B cell (primary cell): ENCODE results near the gene ZBTB44. TPM values are rescaled to one million over a fixed set of nuclear protein-coding genes. Genes with fewer than 3 reads are reported as not detected.

ENCODE experiments used
- ATAC-seq: fragments of 200-7000 bp; cut with Tn5 transposase; one replicate; pipeline ENCODE4 v1.10.0; 2021; ENCODE audit warnings: low read depth, mild to moderate bottlenecking, moderate number of reproducible peaks, moderate library complexity
- CTCF ChIA-PET: fragments of 350-600 bp; sonication (Branson Sonifier 250); formaldehyde crosslinking; loops from one replicate; lab custom pipeline; 2021; ENCODE audit warnings: antibody characterized with exemption, inconsistent platforms; lab: Charles Lee
- POLR2A ChIA-PET: fragments of 350-600 bp; sonication (Branson Sonifier 250); formaldehyde crosslinking; loops from one replicate; lab custom pipeline; 2021; ENCODE audit warnings: antibody characterized with exemption; lab: Charles Lee
- DNase-seq: peaks from one replicate; pipeline ENCODE4 v3.0.0; 2013
- H2AFZ ChIP-seq: 2 replicates; pipeline ENCODE4 v1.6.1; 2012; ENCODE audit warnings: mild to moderate bottlenecking, low read depth, low read length; ENCODE audit not compliant: insufficient read depth, poor library complexity, severe bottlenecking
- H3K27ac ChIP-seq, 2 donors: 1 replicate in 1 of 2; 2 replicates in 1 of 2; pipeline ENCODE4 v1.5.1; 2012 to 2013; ENCODE audit warnings: low read length in 2 of 2, mild to moderate bottlenecking in 2 of 2, moderate library complexity in 1 of 2
- H3K27me3 ChIP-seq, 4 experiments: fragments of 200-600 bp in 1 of 4; sonication (generic) in 1 of 4; replicated peaks in 1 of 4; 1 replicate in 2 of 4; 2 replicates in 2 of 4; pipeline versions ENCODE4 v1.6.1 to v1.7.0; 2013 to 2016; ENCODE audit warnings: low read length in 3 of 4, mild to moderate bottlenecking in 2 of 4, mixed read lengths in 1 of 4, moderate library complexity in 1 of 4; ENCODE audit not compliant: insufficient read depth in 4 of 4, control insufficient read depth in 3 of 4; ENCODE audit errors: control extremely low read depth in 1 of 4
- H3K36me3 ChIP-seq, 2 experiments: replicated peaks in 1 of 2; 1 replicate in 1 of 2; 2 replicates in 1 of 2; pipeline versions ENCODE4 v1.6.1 to v1.7.1; 2013; ENCODE audit warnings: low read length in 1 of 2; ENCODE audit not compliant: insufficient read depth in 2 of 2, control insufficient read depth in 1 of 2; ENCODE audit errors: control extremely low read depth in 1 of 2, extremely low read depth in 1 of 2
- H3K4me1 ChIP-seq, 2 donors: fragments of 200-600 bp in 1 of 2; sonication (generic) in 1 of 2; 1 replicate in 1 of 2; 2 replicates in 1 of 2; pipeline versions ENCODE4 v1.5.1 to v1.6.1; 2013 to 2017; ENCODE audit warnings: low read length in 2 of 2; ENCODE audit not compliant: control insufficient read depth in 2 of 2, insufficient read depth in 2 of 2
- H3K4me2 ChIP-seq: replicated peaks from 2 replicates; pipeline ENCODE3; 2012; ENCODE audit warnings: mild to moderate bottlenecking, low read depth, low read length; ENCODE audit not compliant: poor library complexity, severe bottlenecking
- H3K4me3 ChIP-seq, 5 experiments: fragments of 200-600 bp in 1 of 5; sonication (generic) in 1 of 5; 1 replicate in 3 of 5; 2 replicates in 2 of 5; pipeline versions ENCODE4 v1.5.1 to v1.7.0; 2011 to 2016; ENCODE audit warnings: low read length in 4 of 5, mild to moderate bottlenecking in 4 of 5, low read depth in 2 of 5, control low read depth in 1 of 5, moderate library complexity in 1 of 5; ENCODE audit not compliant: insufficient read depth in 1 of 5; ENCODE audit errors: control extremely low read depth in 1 of 5, extremely low read depth in 1 of 5
- H3K79me2 ChIP-seq: fragments of 200-600 bp; sonication (generic); one replicate; pipeline ENCODE4 v1.6.0; 2016; ENCODE audit warnings: low read length; ENCODE audit not compliant: control insufficient read depth, insufficient read depth
- H3K9ac ChIP-seq: fragments of 200-600 bp; sonication (generic); 2 replicates; pipeline ENCODE4 v1.6.1; 2017; ENCODE audit warnings: mild to moderate bottlenecking, low read length, moderate library complexity
- H3K9me3 ChIP-seq, 3 donors: one replicate each; pipeline versions ENCODE4 v1.6.1 to v1.7.1; 2013; ENCODE audit warnings: low read length in 2 of 3; ENCODE audit not compliant: control insufficient read depth in 2 of 3, insufficient read depth in 1 of 3; ENCODE audit errors: control extremely low read depth in 1 of 3
- H4K20me1 ChIP-seq: 2 replicates; pipeline ENCODE4 v1.6.0; 2012; ENCODE audit warnings: mild to moderate bottlenecking, low read length; ENCODE audit not compliant: insufficient read depth, control insufficient read depth, poor library complexity, severe bottlenecking
- H3K27ac Mint-ChIP-seq: one replicate; pipeline ENCODE4 v1.8.0; 2021; ENCODE audit warnings: mixed read lengths
- H3K27me3 Mint-ChIP-seq: one replicate; pipeline ENCODE4 v1.8.0; 2021; ENCODE audit warnings: mixed read lengths
- H3K4me1 Mint-ChIP-seq: one replicate; pipeline ENCODE4 v1.8.0; 2021; ENCODE audit warnings: mixed read lengths
- H3K4me3 Mint-ChIP-seq: one replicate; pipeline ENCODE4 v1.8.0; 2021; ENCODE audit warnings: mixed read lengths
- H3K9me3 Mint-ChIP-seq: one replicate; pipeline ENCODE4 v1.8.0; 2022; ENCODE audit warnings: mixed read lengths; ENCODE audit not compliant: insufficient read depth
- CTCF ChIP-seq: fragments of 200-600 bp; IDR thresholded peaks from one replicate; pipeline ENCODE4 v1.8.0; 2022; ENCODE audit warnings: antibody characterized with exemption, mild to moderate bottlenecking
- EZH2 ChIP-seq: IDR thresholded peaks from 2 replicates; pipeline ENCODE4 v1.6.1; 2012; ENCODE audit warnings: borderline replicate concordance, low read depth, mild to moderate bottlenecking, moderate library complexity, low read length; ENCODE audit not compliant: insufficient read depth, poor library complexity, severe bottlenecking
- WGBS: methylation state at CpG from one replicate; pipeline ENCODE4 v1.1.5; 2013; ENCODE audit warnings: missing lambda C conversion rate; ENCODE audit not compliant: insufficient coverage; 5-methylcytosine and 5-hydroxymethylcytosine counted together
- intact Hi-C: fragments of 100-400 bp; cut with micrococcal nuclease; formaldehyde crosslinking; loops from one replicate; pipeline ENCODE4 v1.10.0; 2022
- polyA plus RNA-seq: library from polyadenylated mRNA; depleted of rRNA; stranded (reverse); fragments of >200 nt; gene quantifications from 2 replicates; pipeline ENCODE4 v1.2.3, GENCODE V29; 2012
- total RNA-seq, 2 donors: library from RNA; stranded (reverse); fragments of 120-200 nt in 1 of 2; gene quantifications; 1 replicate in 1 of 2; 2 replicates in 1 of 2; pipeline versions ENCODE4 v1.2.3 to v1.2.4, GENCODE V29; 2013 to 2022

ZBTB44 gene
- total and polyA plus RNA-seq, 2 donors (not counting 1 experiment from before 2014, with no cell fraction given): 23.3 to 89.4 TPM

DNA sequence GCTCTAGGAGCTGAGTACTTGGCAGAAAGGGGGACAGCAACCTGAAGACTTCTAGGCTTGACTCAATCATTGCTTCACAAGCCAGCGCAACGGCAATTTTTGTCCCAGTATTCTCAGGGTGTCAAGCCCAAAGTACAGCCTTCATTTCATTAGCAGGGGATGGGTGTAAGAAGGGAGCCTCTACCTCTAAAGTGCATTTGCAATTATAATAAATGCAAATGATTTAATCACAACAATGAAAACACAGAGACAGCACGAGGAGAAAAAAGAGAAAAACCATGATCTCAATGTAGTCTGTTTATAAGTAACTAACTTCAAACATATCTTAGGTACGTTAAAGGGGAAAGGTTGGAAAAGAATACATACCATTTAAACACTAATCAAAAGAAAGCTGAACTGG is 34.7 kb downstream of the ZBTB44 start:
- ChIA-PET POLR2A (no interaction called here), CTCF (no interaction called here)
- H3K4me2 ChIP-seq: no peak overlapping the region
- ATAC-seq: no peak
- Mint-ChIP-seq H3K27ac (no peak overlapping the region), H3K4me1 (peaks cover 4% of the 10 kb centered on the region), H3K27me3 (no peaks in the 10 kb centered on the region), H3K9me3 (peaks cover 19% of the 10 kb centered on the region), H3K4me3 (no peak overlapping the region)
- no peaks in the 10 kb centered on the region for H3K36me3 ChIP-seq
- H3K27ac ChIP-seq: no peak overlapping the region
- no peak overlapping the region for H2AFZ ChIP-seq
- no CpG with 5 or more reads among the region's 4 CpGs for WGBS
- peaks cover 7 to 18% (median 7%) of the 10 kb centered on the region in 3 donors for H3K9me3 ChIP-seq
- no peak overlapping the region for H3K9ac ChIP-seq
- H4K20me1 ChIP-seq: peaks cover 28% of the 10 kb centered on the region
- no peak for DNase-seq
- no peaks in the 10 kb centered on the region for H3K4me1 ChIP-seq
- TF ChIP-seq CTCF: no peak
- TF ChIP-seq EZH2: no peak
- H3K79me2 ChIP-seq: peaks cover 60% of the 10 kb centered on the region
- no peak overlapping the region for H3K4me3 ChIP-seq
- intact Hi-C loops: no loop called here
- no peaks in the 10 kb centered on the region for H3K27me3 ChIP-seq

GRCh38 chr11:130278745-130279144 is 36.0 kb downstream of the ZBTB44 start:
- no peak for TF ChIP-seq CTCF
- no peak for TF ChIP-seq EZH2
- no peak for DNase-seq
- Histone ChIP-seq H3K9me3 (peaks cover 7 to 18% (median 7%) of the 10 kb centered on the region in 3 donors), H4K20me1 (peaks cover 20% of the 10 kb centered on the region), H3K4me1 (no peaks in the 10 kb centered on the region), H3K9ac (no peak overlapping the region), H3K79me2 (peaks cover 51% of the 10 kb centered on the region), H3K4me3 (no peak overlapping the region), H3K27ac (no peak overlapping the region), H3K4me2 (no peak overlapping the region), H2AFZ (no peak overlapping the region), H3K27me3 (no peaks in the 10 kb centered on the region), H3K36me3 (no peaks in the 10 kb centered on the region)
- no peak overlapping the region for H3K27ac Mint-ChIP-seq
- ChIA-PET CTCF (no interaction called here), POLR2A (interaction anchor here (0.6 kb wide), 1 partner anchor 48 kb away, joined by 3 read pairs; no protein-coding TSS in a partner anchor)
- H3K4me1 Mint-ChIP-seq: peaks cover 4% of the 10 kb centered on the region
- H3K27me3 Mint-ChIP-seq: no peaks in the 10 kb centered on the region
- no peak for ATAC-seq
- intact Hi-C loops: no loop called here
- WGBS: no CpG with 5 or more reads among the region's 1 CpG
- H3K4me3 Mint-ChIP-seq: no peak overlapping the region
- H3K9me3 Mint-ChIP-seq: peaks cover 19% of the 10 kb centered on the region
